Liver (tissue), 3 donors: ENCODE data around the gene THTPA.

Experiments used
- ATF3 ChIP-seq: IDR thresholded peaks from 2 replicates; pipeline ENCODE4 v1.6.1; 2016; ENCODE audit warnings: antibody characterized with exemption
- CTCF ChIP-seq: fragments of 150-350 bp; IDR thresholded peaks from 2 replicates; pipeline ENCODE4 v1.5.1; 2017; ENCODE audit warnings: improper control_type of control experiment, low read depth, low read length; ENCODE audit not compliant: missing input control
- EGR1 ChIP-seq, 2 donors: IDR thresholded peaks; 2 replicates each; pipeline ENCODE4 v1.6.1; 2016 to 2018; ENCODE audit warnings: antibody characterized with exemption in 2 of 2, low read depth in 2 of 2
- GABPA ChIP-seq, 2 donors: IDR thresholded peaks in 1 of 2; conservative IDR thresholded peaks in 1 of 2; 2 replicates each; pipeline ENCODE4 v1.6.1; 2016; ENCODE audit warnings: antibody characterized with exemption in 2 of 2, mild to moderate bottlenecking in 1 of 2, moderate library complexity in 1 of 2
- JUND ChIP-seq, 2 donors: IDR thresholded peaks; 2 replicates each; pipeline ENCODE4 v1.6.1; 2016; ENCODE audit warnings: antibody characterized with exemption in 2 of 2
- MAX ChIP-seq: IDR thresholded peaks from 2 replicates; pipeline ENCODE4 v1.6.1; 2016; ENCODE audit warnings: antibody characterized with exemption
- RAD21 ChIP-seq, 2 donors: IDR thresholded peaks; 2 replicates each; pipeline ENCODE4 v1.6.1; 2016; ENCODE audit warnings: antibody characterized with exemption in 2 of 2, mild to moderate bottlenecking in 2 of 2
- REST ChIP-seq: IDR thresholded peaks from 2 replicates; pipeline ENCODE4 v1.6.1; 2016; ENCODE audit warnings: antibody characterized with exemption, mild to moderate bottlenecking
- RXRA ChIP-seq, 2 donors: IDR thresholded peaks; 2 replicates each; pipeline ENCODE4 v1.6.1; 2017 to 2018; ENCODE audit warnings: antibody characterized with exemption in 2 of 2, mild to moderate bottlenecking in 1 of 2
- SP1 ChIP-seq: IDR thresholded peaks from 2 replicates; pipeline ENCODE4 v1.6.1; 2018; ENCODE audit warnings: antibody characterized with exemption, mild to moderate bottlenecking
- TAF1 ChIP-seq: conservative IDR thresholded peaks from 2 replicates; pipeline ENCODE4 v1.6.1; 2016; ENCODE audit warnings: antibody characterized with exemption, mild to moderate bottlenecking
- YY1 ChIP-seq: IDR thresholded peaks from 2 replicates; pipeline ENCODE4 v1.6.1; 2016; ENCODE audit warnings: antibody characterized with exemption, mild to moderate bottlenecking
- donor health status: healthy.
- donor health status: healthy.

- TF ChIP-seq CTCF (no peak), MAX (no peak), YY1 (no peak), RAD21 (IDR thresholded peaks at IDR 0.05) (no peak), GABPA (IDR thresholded peaks at IDR 0.05 in 1 of 2, conservative IDR thresholded peaks at IDR 0.05 in 1 of 2) (no peak), RXRA (IDR thresholded peaks at IDR 0.05) (no peak), REST (no peak), SP1 (no peak), JUND (IDR thresholded peaks at IDR 0.05) (no peak), TAF1 (no peak), EGR1 (IDR thresholded peaks at IDR 0.05; ENCODE audit: low read depth in 2 of 2) (no peak), ATF3 (no peak)
Measured at GRCh38 chr14:23540141-23540469, 16.0 kb upstream of the THTPA start.
